Hepatocyte (in vitro differentiated cells): ENCODE measurements around the gene TMEM175.

Source experiments
- EZH2 ChIP-seq: fragments of 200-600 bp; sonication (generic); IDR thresholded peaks from 2 replicates; pipeline ENCODE4 v1.6.1; 2016; ENCODE audit warnings: antibody characterized with exemption, mild to moderate bottlenecking, borderline replicate concordance
- TF ChIP-seq, protein P1 (sequence below): fragments of 200-600 bp; sonication (generic); IDR thresholded peaks from 2 replicates; pipeline ENCODE4 v1.5.1; 2016; ENCODE audit warnings: antibody characterized with exemption, mild to moderate bottlenecking; ENCODE audit not compliant: poor library complexity

DNA sequence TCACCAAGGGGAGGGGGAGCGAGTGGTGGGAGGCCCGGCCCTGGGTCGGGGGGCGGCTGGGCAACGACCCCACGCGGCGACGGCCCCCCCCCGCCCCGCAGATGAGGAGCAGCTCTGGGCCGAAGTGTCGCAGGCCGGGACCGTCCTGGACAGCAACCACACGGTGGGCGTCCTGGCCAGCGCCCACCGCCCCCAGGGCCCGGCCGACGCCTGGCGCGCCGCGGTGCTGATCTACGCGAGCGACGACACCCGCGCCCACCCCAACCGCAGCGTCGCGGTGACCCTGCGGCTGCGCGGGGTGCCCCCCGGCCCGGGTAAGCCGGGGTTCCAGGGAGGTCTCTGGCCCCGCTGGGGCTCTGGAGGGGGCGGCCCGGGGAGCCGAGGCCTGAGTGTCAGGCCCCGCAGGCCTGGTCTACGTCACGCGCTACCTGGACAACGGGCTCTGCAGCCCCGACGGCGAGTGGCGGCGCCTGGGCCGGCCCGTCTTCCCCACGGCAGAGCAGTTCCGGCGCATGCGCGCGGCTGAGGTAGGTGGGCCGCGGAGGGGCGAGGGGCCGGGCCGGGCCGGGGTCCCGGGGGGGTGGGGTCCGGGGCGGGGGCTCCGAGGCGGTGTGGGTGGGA, 70.5 kb downstream of the TMEM175 start:
- TF ChIP-seq EZH2 = peak; percentile 62
- TF ChIP-seq, protein P1, sequence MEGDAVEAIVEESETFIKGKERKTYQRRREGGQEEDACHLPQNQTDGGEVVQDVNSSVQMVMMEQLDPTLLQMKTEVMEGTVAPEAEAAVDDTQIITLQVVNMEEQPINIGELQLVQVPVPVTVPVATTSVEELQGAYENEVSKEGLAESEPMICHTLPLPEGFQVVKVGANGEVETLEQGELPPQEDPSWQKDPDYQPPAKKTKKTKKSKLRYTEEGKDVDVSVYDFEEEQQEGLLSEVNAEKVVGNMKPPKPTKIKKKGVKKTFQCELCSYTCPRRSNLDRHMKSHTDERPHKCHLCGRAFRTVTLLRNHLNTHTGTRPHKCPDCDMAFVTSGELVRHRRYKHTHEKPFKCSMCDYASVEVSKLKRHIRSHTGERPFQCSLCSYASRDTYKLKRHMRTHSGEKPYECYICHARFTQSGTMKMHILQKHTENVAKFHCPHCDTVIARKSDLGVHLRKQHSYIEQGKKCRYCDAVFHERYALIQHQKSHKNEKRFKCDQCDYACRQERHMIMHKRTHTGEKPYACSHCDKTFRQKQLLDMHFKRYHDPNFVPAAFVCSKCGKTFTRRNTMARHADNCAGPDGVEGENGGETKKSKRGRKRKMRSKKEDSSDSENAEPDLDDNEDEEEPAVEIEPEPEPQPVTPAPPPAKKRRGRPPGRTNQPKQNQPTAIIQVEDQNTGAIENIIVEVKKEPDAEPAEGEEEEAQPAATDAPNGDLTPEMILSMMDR = no peak
